ENCODE measurements around the gene CALHM2.

- TF ChIP-seq CTCF (IDR thresholded peaks at IDR 0.05) (no peak), EZH2 (IDR thresholded peaks at IDR 0.05; ENCODE audit: borderline replicate concordance, insufficient read depth, low read depth, low read length, poor library complexity, severe bottlenecking) (no peak)
Observed at GRCh38 chr10:103439776-103440175, 12.4 kb downstream of the CALHM2 start.

All from B cell (primary cell).